ENCODE results near the gene DPP6.
"Not testable (repeated sequence)": the region's sequence is repeated elsewhere in the genome, so short reads cannot be mapped to it uniquely, and the experiment has no call there.

GRCh38 chr7:154151306-154151705 lies 99.1 kb downstream of the DPP6 start:
- not testable (repeated sequence) for TF ChIP-seq CTCF, EZH2, EZH2phosphoT487 (IDR thresholded peaks at IDR 0.05)

All from neural progenitor cell (in vitro differentiated cells).